ENCODE measurements around the gene RNF144A. TPM values are rescaled to one million over a fixed set of nuclear protein-coding genes. Genes with fewer than 3 reads are reported as not detected.
A peak's percentile ranks its signal among the peaks of the same experiment; 100 is the strongest.

Gene RNF144A
- total and polyA plus RNA-seq, 7 donors = 2.4 to 15.6 (median 8.7) TPM

DNA sequence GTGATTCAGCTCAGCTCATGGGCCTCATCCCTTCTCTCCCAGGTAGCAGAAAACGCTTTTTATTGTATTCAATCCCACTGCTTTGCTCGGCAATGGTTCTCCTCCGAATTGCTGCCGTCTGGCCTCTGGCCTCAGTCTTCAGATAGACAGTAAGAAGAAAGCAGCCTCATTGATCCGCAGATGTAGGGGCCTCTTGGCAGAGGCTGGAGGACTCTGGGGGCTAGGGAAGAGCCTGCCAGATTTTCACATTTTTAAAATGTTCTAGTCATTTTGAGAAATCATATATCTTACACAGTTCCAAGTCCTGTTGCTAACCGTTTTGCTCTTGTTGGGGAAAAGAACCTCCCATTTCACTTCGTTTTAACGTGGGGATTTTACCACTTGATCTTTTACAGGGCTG is 123.3 kb downstream of the RNF144A start:
- H3K27me3 ChIP-seq (ENCODE audit: insufficient read depth in 3 of 3, low read length in 2 of 3) = no peaks in the 10 kb centered on the region
- TF ChIP-seq, protein P1, sequence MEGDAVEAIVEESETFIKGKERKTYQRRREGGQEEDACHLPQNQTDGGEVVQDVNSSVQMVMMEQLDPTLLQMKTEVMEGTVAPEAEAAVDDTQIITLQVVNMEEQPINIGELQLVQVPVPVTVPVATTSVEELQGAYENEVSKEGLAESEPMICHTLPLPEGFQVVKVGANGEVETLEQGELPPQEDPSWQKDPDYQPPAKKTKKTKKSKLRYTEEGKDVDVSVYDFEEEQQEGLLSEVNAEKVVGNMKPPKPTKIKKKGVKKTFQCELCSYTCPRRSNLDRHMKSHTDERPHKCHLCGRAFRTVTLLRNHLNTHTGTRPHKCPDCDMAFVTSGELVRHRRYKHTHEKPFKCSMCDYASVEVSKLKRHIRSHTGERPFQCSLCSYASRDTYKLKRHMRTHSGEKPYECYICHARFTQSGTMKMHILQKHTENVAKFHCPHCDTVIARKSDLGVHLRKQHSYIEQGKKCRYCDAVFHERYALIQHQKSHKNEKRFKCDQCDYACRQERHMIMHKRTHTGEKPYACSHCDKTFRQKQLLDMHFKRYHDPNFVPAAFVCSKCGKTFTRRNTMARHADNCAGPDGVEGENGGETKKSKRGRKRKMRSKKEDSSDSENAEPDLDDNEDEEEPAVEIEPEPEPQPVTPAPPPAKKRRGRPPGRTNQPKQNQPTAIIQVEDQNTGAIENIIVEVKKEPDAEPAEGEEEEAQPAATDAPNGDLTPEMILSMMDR (IDR thresholded peaks at IDR 0.05) = no peak
- DNase-seq = no peak
- 60 to 69% (median 65%) methylated on average over 8 of the region's 8 CpGs for WGBS, 3 donors
- no peak for ATAC-seq
- H3K4me3 ChIP-seq = no peak overlapping the region
- H3K9me3 ChIP-seq = no peaks in the 10 kb centered on the region
- H3K36me3 ChIP-seq (ENCODE audit: insufficient read depth in 1 of 2, low read depth in 1 of 2) = peaks cover 0 to 34% of the 10 kb centered on the region in 2 donors
- no peak overlapping the region for H3K27ac ChIP-seq
- no peaks in the 10 kb centered on the region for H3K4me1 ChIP-seq
- intact Hi-C loops (cut with DNase I) = no loop called here

DNA sequence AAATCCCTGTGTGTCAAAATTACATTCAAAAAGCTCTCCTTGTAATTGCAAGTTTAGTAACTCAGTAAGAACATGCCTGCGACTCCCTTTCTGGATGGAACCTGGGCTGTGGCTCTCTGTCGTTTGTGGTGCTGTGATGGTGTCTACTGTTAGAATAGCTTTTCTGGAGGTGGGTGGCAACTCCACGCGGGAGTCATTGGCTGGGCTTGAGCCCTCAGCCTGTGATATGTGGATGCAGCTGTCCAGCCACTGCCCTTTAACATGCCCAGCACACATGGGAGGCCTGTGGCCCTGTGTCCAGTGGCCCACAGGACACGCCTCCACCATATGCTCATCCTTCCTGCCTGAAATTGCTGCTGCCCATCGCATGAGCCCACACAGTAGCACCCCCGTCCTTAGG is 124.2 kb downstream of the RNF144A start:
- H3K4me3 ChIP-seq = no peak overlapping the region
- H3K9me3 ChIP-seq = no peaks in the 10 kb centered on the region
- peaks cover 0 to 34% of the 10 kb centered on the region in 2 donors for H3K36me3 ChIP-seq (ENCODE audit: insufficient read depth in 1 of 2, low read depth in 1 of 2)
- intact Hi-C loops (cut with DNase I) = no loop called here
- 74 to 81% (median 76%) methylated on average over 7 of the region's 7 CpGs for WGBS, 3 donors
- H3K27me3 ChIP-seq (ENCODE audit: insufficient read depth in 3 of 3, low read length in 2 of 3) = no peaks in the 10 kb centered on the region
- TF ChIP-seq, protein P1 (IDR thresholded peaks at IDR 0.05) = no peak
- no peak for DNase-seq
- H3K27ac ChIP-seq = no peak overlapping the region
- peak in 1 of 4 donors; percentile 28 for ATAC-seq
- H3K4me1 ChIP-seq = no peaks in the 10 kb centered on the region

DNA sequence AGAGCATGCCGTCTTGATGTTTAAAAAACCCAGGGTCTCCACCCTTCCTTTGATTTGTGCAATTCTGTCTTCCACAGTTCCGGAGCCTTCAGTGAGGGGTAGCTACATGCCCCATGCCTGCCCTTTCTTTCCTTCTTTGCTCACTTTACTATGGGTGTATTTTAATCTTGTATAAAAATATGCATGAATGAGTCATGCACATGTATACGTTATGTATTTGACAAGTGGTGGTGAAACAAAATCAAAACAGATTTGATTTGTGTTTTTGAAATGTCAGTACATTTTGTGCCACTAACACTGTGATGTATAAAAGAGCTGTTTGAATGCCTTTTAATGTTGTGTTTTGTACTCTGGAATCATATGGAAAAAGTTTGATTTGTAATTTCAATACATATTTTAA is 126.5 kb downstream of the RNF144A start:
- no peaks in the 10 kb centered on the region for H3K27me3 ChIP-seq (ENCODE audit: insufficient read depth in 3 of 3, low read length in 2 of 3)
- peaks cover 0 to 21% of the 10 kb centered on the region in 2 donors for H3K36me3 ChIP-seq (ENCODE audit: insufficient read depth in 1 of 2, low read depth in 1 of 2)
- 73 to 85% (median 82%) methylated on average over 3 of the region's 3 CpGs for WGBS, 3 donors
- H3K4me1 ChIP-seq = no peaks in the 10 kb centered on the region
- H3K4me3 ChIP-seq = no peak overlapping the region
- H3K9me3 ChIP-seq = no peaks in the 10 kb centered on the region
- no peak overlapping the region for H3K27ac ChIP-seq
- DNase-seq = no peak
- intact Hi-C loops (cut with DNase I) = loop anchor here (1.0 to 2.0 kb wide), 3 partner anchors 146 to 217 kb away; no protein-coding TSS in a partner anchor
- no peak for ATAC-seq
- TF ChIP-seq, protein P1 (IDR thresholded peaks at IDR 0.05) = no peak

DNA sequence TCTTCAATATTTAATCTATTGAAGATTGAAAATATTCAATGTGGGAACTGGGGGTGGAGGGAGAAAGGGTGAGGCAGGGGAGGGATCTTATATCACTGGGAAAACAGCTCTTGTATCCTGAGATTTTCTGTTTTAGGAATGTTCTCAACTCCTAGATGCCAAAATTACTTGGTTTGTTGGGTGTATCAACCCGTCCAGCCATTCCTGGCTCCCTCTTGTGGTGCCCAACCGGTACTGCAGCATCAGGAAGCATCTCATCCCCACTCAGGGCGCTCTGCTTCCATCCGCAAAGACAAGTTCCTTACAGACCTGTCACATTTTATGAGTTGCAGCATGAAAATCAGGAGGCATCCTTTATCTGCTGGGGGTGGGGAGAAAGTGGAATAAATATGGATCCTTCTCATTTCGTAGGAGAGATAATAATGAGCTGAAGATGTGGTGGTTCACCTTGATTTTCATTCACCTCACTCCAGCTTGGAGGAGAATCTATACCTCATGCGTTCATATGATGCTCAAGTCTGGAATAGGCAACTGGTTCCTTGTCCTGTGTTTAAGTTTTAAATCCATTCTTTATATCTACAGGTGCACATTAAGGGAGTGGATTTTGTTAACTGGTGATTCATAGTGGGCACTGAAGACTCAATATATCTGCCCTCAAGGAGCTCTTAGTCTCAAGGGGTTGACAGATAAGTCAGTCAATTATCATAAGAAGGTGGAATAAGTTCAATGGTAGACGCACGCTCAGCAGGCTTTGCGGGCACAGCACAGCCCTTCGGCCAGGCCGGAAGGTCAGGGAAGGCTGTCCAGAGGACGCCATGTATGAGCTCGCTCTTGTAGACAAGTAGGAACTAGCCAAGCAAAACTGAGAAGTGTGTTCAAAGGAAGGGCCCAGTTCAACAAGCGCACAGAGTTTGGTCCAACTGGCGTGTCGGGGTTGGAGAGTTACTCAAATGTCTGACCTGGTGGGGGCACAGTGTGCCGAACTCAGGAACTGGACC is 127.3 kb downstream of the RNF144A start:
- ATAC-seq (peak; percentile 83 to 93 (median 84)), DNase-seq (peak; percentile 69 to 83)
- H3K4me1 ChIP-seq = no peaks in the 10 kb centered on the region
- H3K27ac ChIP-seq = no peak overlapping the region
- TF ChIP-seq, protein P1 (IDR thresholded peaks at IDR 0.05) = peak; percentile 99
- H3K27me3 ChIP-seq (ENCODE audit: insufficient read depth in 3 of 3, low read length in 2 of 3) = no peaks in the 10 kb centered on the region
- H3K4me3 ChIP-seq = no peak overlapping the region
- intact Hi-C loops (cut with DNase I) = loop anchor here (1.0 to 2.0 kb wide), 2 partner anchors 147 to 148 kb away; no protein-coding TSS in a partner anchor
- H3K36me3 ChIP-seq (ENCODE audit: insufficient read depth in 1 of 2, low read depth in 1 of 2) = peaks cover 0 to 19% of the 10 kb centered on the region in 2 donors
- WGBS, 3 donors = 77 to 81% (median 77%) methylated on average over 17 of the region's 17 CpGs
- no peaks in the 10 kb centered on the region for H3K9me3 ChIP-seq

All from psoas muscle (tissue), 8 donors.